Fibroblast of lung (primary cell): ENCODE results near the gene AGAP1.

Source experiments
- EZH2 ChIP-seq: IDR thresholded peaks from 2 replicates; pipeline ENCODE4 v1.5.1; 2012; ENCODE audit warnings: low read length, control low read depth, mild to moderate bottlenecking; ENCODE audit errors: missing control alignments
- TF ChIP-seq, protein P1 (sequence below), 2 donors: IDR thresholded peaks in 1 of 2; conservative IDR thresholded peaks in 1 of 2; 1 replicate in 1 of 2; 2 replicates in 1 of 2; pipeline ENCODE4 v1.5.1; 2011 to 2012; ENCODE audit warnings: low read length in 2 of 2, control low read depth in 1 of 2, inconsistent platforms in 1 of 2, low read depth in 1 of 2, mild to moderate bottlenecking in 1 of 2

DNA sequence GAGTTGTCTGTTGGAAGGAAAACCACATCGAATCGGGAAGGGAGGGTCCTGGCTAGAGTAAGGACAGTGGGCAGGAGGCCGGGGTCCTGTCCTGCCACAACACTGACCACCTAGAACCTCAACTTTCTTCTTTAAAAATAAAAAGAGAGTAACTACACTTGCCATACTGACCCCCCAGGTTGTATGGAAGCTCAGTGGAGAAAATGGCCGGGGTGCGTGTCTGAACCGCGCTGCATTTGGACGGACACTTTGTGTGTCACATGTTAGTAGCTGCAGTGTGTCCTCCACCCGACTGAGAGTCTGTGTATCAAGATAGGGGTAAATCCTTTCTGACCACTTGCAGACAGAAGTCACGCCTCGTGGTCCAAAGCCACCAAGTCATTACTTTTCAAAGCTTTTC is 587.3 kb downstream of the AGAP1 start:
- TF ChIP-seq, protein P1, sequence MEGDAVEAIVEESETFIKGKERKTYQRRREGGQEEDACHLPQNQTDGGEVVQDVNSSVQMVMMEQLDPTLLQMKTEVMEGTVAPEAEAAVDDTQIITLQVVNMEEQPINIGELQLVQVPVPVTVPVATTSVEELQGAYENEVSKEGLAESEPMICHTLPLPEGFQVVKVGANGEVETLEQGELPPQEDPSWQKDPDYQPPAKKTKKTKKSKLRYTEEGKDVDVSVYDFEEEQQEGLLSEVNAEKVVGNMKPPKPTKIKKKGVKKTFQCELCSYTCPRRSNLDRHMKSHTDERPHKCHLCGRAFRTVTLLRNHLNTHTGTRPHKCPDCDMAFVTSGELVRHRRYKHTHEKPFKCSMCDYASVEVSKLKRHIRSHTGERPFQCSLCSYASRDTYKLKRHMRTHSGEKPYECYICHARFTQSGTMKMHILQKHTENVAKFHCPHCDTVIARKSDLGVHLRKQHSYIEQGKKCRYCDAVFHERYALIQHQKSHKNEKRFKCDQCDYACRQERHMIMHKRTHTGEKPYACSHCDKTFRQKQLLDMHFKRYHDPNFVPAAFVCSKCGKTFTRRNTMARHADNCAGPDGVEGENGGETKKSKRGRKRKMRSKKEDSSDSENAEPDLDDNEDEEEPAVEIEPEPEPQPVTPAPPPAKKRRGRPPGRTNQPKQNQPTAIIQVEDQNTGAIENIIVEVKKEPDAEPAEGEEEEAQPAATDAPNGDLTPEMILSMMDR (conservative IDR thresholded peaks at IDR 0.05 in 1 of 2, IDR thresholded peaks at IDR 0.05 in 1 of 2; ENCODE audit: low read depth in 1 of 2, low read length in 2 of 2), result no peak
- TF ChIP-seq EZH2, result no peak
